BJ (cell line): Measurements from ENCODE around the gene GJA1. TPM values are rescaled to one million over a fixed set of nuclear protein-coding genes. Genes with fewer than 3 reads are reported as not detected.

Experiments
- CTCF ChIA-PET: fragments of 350-600 bp; formaldehyde crosslinking; extraction: SDS; loops from one replicate; lab custom pipeline; 2021; ENCODE audit warnings: antibody characterized with exemption, inconsistent platforms; lab: Yijun Ruan, JAX
- POLR2A ChIA-PET: fragments of 300-600 bp; sonication (Branson Sonifier 250); formaldehyde crosslinking; extraction: SDS; loops from one replicate; lab custom pipeline; 2021; ENCODE audit warnings: antibody characterized with exemption; lab: Charles Lee
- DNase-seq: peaks from one replicate; pipeline ENCODE4 v3.0.0-alpha.2; 2011; ENCODE audit warnings: low read depth
- H3K27me3 ChIP-seq: 2 replicates; pipeline ENCODE4 v1.6.0; 2011; ENCODE audit warnings: low read length; ENCODE audit not compliant: control insufficient read depth, insufficient read depth
- H3K36me3 ChIP-seq: 2 replicates; pipeline ENCODE4 v1.5.1; 2011; ENCODE audit warnings: low read length; ENCODE audit not compliant: control insufficient read depth, insufficient read depth
- H3K4me3 ChIP-seq: 2 replicates; pipeline ENCODE4 v1.5.1; 2011; ENCODE audit warnings: low read depth, mild to moderate bottlenecking, control low read depth, low read length
- polyA plus RNA-seq: library from polyadenylated mRNA; depleted of rRNA; stranded (reverse); fragments of >200 nt; gene quantifications from 2 replicates; pipeline ENCODE4 v1.2.3, GENCODE V29; 2011
- TF ChIP-seq, protein P1 (sequence below): IDR thresholded peaks from 2 replicates; pipeline ENCODE4 v1.5.1; 2011; ENCODE audit warnings: low read depth, mild to moderate bottlenecking, control low read depth, inconsistent platforms, low read length, moderate library complexity; ENCODE audit not compliant: insufficient read depth

GJA1 gene
- polyA plus RNA-seq, 1 experiment = 175 TPM

DNA sequence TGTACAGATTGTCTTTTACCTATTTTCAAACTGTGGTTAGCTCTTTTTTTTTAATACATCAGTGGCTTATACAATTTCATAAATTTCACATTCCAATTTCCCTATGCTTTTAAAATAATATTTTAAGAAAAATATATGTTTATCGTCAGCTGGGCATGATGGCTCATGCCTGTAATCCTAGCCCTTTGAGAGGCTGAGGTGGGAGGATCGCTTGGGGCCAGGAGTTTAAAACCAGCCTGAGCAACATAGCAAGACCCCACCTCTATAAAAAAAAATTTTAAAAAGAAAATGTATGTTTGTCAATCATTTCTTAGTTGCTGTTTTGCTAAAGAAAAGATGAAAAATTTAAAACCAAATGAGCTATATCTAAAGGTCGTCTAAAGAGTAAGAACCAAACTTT lies 3.4 kb downstream of the GJA1 start:
- peak overlapping the region; percentile 85 for H3K4me3 ChIP-seq
- no peaks in the 10 kb centered on the region for H3K27me3 ChIP-seq
- POLR2A ChIA-PET = no interaction called here
- TF ChIP-seq, protein P1, sequence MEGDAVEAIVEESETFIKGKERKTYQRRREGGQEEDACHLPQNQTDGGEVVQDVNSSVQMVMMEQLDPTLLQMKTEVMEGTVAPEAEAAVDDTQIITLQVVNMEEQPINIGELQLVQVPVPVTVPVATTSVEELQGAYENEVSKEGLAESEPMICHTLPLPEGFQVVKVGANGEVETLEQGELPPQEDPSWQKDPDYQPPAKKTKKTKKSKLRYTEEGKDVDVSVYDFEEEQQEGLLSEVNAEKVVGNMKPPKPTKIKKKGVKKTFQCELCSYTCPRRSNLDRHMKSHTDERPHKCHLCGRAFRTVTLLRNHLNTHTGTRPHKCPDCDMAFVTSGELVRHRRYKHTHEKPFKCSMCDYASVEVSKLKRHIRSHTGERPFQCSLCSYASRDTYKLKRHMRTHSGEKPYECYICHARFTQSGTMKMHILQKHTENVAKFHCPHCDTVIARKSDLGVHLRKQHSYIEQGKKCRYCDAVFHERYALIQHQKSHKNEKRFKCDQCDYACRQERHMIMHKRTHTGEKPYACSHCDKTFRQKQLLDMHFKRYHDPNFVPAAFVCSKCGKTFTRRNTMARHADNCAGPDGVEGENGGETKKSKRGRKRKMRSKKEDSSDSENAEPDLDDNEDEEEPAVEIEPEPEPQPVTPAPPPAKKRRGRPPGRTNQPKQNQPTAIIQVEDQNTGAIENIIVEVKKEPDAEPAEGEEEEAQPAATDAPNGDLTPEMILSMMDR = no peak
- no peak for DNase-seq
- peaks cover 1% of the 10 kb centered on the region; the same call in 1 of the 2 replicates for H3K36me3 ChIP-seq
- CTCF ChIA-PET = interaction anchor here (0.7 to 1.8 kb wide), 3 partner anchors 107 to 746 kb away, joined by 3 to 10 read pairs (median 3); no protein-coding TSS in a partner anchor

DNA sequence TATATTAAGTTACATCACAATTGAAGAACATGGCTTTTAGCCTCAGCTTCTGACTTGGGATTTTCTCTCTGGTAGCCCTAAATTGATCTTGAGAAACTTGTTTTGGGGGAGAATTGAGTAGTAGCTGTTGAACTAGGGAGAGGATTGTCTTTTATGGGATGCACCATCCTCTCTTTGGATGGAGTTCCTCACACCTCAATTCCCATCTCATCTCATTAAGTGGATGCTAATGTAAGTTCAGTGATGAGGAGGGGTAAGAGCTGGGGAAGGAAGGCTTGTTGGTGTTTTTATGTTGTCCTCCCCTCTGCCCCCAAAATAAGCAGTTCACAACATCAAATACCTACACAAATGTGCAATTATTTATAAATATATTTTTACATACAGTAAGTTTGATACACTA lies 4.0 kb downstream of the GJA1 start:
- Histone ChIP-seq H3K27me3 (no peaks in the 10 kb centered on the region), H3K36me3 (peaks cover 1% of the 10 kb centered on the region; the same call in 1 of the 2 replicates), H3K4me3 (peak overlapping the region; percentile 85)
- TF ChIP-seq, protein P1 = no peak
- CTCF ChIA-PET = interaction anchor here (0.7 to 1.8 kb wide), 4 partner anchors 19 to 745 kb away, joined by 3 to 10 read pairs (median 3); no protein-coding TSS in a partner anchor
- DNase-seq = no peak
- POLR2A ChIA-PET = no interaction called here

DNA sequence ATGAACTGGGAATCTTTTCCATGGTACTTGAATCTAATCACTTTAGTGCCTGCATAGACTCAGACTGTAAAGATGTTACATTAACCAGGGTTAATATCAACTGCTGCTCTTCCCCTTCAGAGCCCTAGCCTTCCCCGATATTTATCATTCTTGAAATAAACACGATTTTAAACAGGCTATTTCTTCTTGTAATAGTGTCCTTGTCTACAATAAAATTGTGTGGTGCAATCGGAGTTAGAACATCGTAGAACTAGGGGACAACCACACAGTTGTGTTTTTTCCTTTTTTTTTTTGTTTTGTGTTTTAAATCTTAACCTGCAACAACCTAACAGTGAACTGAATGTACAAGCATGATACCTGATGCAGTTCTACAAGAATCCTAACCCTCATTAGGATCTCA lies 4.5 kb downstream of the GJA1 start:
- no peak for DNase-seq
- H3K4me3 ChIP-seq = peak overlapping the region; percentile 85
- ChIA-PET POLR2A (no interaction called here), CTCF (interaction anchor here (1.2 to 1.8 kb wide), 2 partner anchors 19 to 410 kb away, joined by 3 to 10 read pairs; no protein-coding TSS in a partner anchor)
- peaks cover 1% of the 10 kb centered on the region; the same call in 1 of the 2 replicates for H3K36me3 ChIP-seq
- no peaks in the 10 kb centered on the region for H3K27me3 ChIP-seq
- TF ChIP-seq, protein P1 = no peak

DNA sequence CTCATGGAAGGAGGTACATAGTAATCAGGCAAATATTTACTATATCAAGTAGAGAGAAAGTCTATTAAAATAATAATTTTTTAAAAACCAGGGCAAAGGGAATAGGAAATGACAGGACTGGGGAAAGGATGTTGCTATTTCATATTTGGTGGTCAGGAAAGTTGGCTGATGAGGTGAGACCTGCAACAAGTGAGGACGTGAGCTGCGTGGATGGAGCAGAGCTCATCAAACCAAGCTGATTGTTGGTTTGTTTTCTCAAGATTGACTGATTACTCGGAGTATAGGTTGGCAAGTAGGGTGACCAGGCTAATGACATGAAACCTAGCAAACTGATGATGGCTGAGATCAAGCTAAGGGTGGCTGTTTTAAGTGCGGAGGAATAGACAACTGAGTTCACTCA lies 6.0 kb downstream of the GJA1 start:
- Histone ChIP-seq H3K36me3 (peaks cover 4% of the 10 kb centered on the region), H3K27me3 (no peaks in the 10 kb centered on the region), H3K4me3 (peak overlapping the region; percentile 27)
- ChIA-PET POLR2A (no interaction called here), CTCF (interaction anchor here (0.6 kb wide), 1 partner anchor 531 kb away, joined by 3 read pairs; no protein-coding TSS in a partner anchor)
- TF ChIP-seq, protein P1 = no peak
- DNase-seq = no peak

DNA sequence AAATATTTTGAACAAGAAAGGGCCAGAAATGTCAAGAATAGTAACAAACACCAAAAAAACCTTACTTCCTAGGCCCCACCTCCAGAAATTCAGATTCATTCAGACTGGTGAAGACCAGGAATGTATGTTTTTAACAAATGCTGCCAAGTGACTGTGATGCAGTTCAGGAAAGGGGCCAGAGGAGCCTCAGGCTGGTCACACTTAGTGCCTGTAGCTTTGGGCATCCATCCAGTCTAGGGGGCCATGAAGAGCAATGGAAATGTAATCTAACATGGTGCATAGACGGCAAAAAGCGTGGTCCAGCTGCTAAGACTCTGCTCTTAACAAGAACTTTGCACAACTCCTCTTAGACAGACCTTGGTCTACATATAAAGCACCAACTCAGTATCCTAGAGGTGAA lies 7.1 kb downstream of the GJA1 start:
- TF ChIP-seq, protein P1 = no peak
- Histone ChIP-seq H3K27me3 (no peaks in the 10 kb centered on the region), H3K36me3 (peaks cover 8% of the 10 kb centered on the region), H3K4me3 (peak overlapping the region; percentile 14)
- ChIA-PET POLR2A (no interaction called here), CTCF (interaction anchor here (0.7 kb wide), 1 partner anchor 42 kb away, joined by 3 read pairs; no protein-coding TSS in a partner anchor)
- DNase-seq = no peak
